Esophagus squamous epithelium (tissue), 5 donors: ENCODE results near the gene HHATL. TPM values are rescaled to one million over a fixed set of nuclear protein-coding genes. Genes with fewer than 3 reads are reported as not detected.

Source experiments
- DNase-seq: peaks from one replicate; lab custom pipeline; 2025; lab: John Stamatoyannopoulos, UW
- H3K27ac ChIP-seq, 4 donors: fragments of 200-600 bp; sonication (generic); one replicate each; pipeline ENCODE4 v1.5.1; 2016 to 2019; ENCODE audit warnings: mild to moderate bottlenecking in 1 of 4
- H3K27me3 ChIP-seq, 4 donors: fragments of 200-600 bp; sonication (generic); 1 replicate in 3 of 4; 2 replicates in 1 of 4; pipeline versions ENCODE4 v1.5.1 to v1.6.0; 2017 to 2021; ENCODE audit warnings: antibody characterized with exemption in 1 of 4
- H3K36me3 ChIP-seq, 3 donors: fragments of 200-600 bp; sonication (generic); one replicate each; pipeline ENCODE4 v1.5.1; 2016 to 2019
- H3K4me1 ChIP-seq, 3 donors: fragments of 200-600 bp; sonication (generic); one replicate each; pipeline ENCODE4 v1.5.1; 2017 to 2019
- H3K4me3 ChIP-seq, 4 donors: fragments of 200-600 bp; sonication (generic); 1 replicate in 3 of 4; 2 replicates in 1 of 4; pipeline ENCODE4 v1.5.1; 2016 to 2019; ENCODE audit warnings: mild to moderate bottlenecking in 2 of 4, moderate library complexity in 1 of 4
- H3K9me3 ChIP-seq, 3 donors: fragments of 200-600 bp; sonication (generic); one replicate each; pipeline ENCODE4 v1.5.1; 2016 to 2019
- CTCF ChIP-seq, 6 experiments: fragments of 450-650 bp in 4 of 6; fragments of 200-600 bp in 2 of 6; sonication (generic) in 2 of 6; IDR thresholded peaks; one replicate each; pipeline ENCODE4 v1.5.1; 2016 to 2019; ENCODE audit warnings: antibody characterized with exemption in 6 of 6, mild to moderate bottlenecking in 4 of 6, moderate library complexity in 4 of 6
- POLR2A ChIP-seq, 4 donors: fragments of 450-650 bp; IDR thresholded peaks; one replicate each; pipeline ENCODE4 v1.6.1; 2017; ENCODE audit warnings: antibody characterized with exemption in 4 of 4, mild to moderate bottlenecking in 4 of 4, moderate library complexity in 3 of 4
- WGBS, 2 donors: methylation state at CpG; one replicate each; pipeline ENCODE4 v1.1.5; 2018; 5-methylcytosine and 5-hydroxymethylcytosine counted together
- intact Hi-C: fragments of 100-400 bp; cut with DNase I; formaldehyde crosslinking; loops from one replicate; pipeline ENCODE4 v1.15.0; 2022
- total RNA-seq, 4 donors: library from RNA; depleted of rRNA; stranded (reverse); fragments of >200 nt; gene quantifications; one replicate each; pipeline ENCODE4 v1.1.0, GENCODE V29; 2016
- donor health status: DM: yes; HTN: yes; CAD: no.

HHATL gene
- total RNA-seq, 4 donors from 2014 or later, result not detected

- WGBS, 2 donors, result 34 to 53% methylated on average over 3 of the region's 3 CpGs
- Histone ChIP-seq H3K4me3 (no peak overlapping the region), H3K27ac (peak overlapping the region; percentile 30 to 86 (median 82)), H3K36me3 (no peaks in the 10 kb centered on the region), H3K4me1 (peaks cover 21 to 62% (median 25%) of the 10 kb centered on the region in 3 donors), H3K27me3 (no peaks in the 10 kb centered on the region), H3K9me3 (no peaks in the 10 kb centered on the region)
- TF ChIP-seq CTCF (IDR thresholded peaks at IDR 0.05) (no peak), POLR2A (IDR thresholded peaks at IDR 0.05) (no peak)
- DNase-seq, result no peak
- intact Hi-C loops, result loop anchor here (10.0 kb wide), 1 partner anchor 161 kb away; the partner anchor contains the start of gene SEC22C
Observed at GRCh38 chr3:42745291-42745745, 42.7 kb upstream of the HHATL start.

- H3K4me1 ChIP-seq, result peaks cover 21 to 45% (median 25%) of the 10 kb centered on the region in 3 donors
- H3K36me3 ChIP-seq, result no peaks in the 10 kb centered on the region
- intact Hi-C loops, result loop anchor here (10.0 kb wide), 1 partner anchor 159 kb away; the partner anchor contains the start of gene SEC22C
- TF ChIP-seq CTCF (IDR thresholded peaks at IDR 0.05) (no peak), POLR2A (IDR thresholded peaks at IDR 0.05) (no peak)
- 87 to 90% methylated on average over 7 of the region's 7 CpGs for WGBS, 2 donors
- H3K27me3 ChIP-seq, result no peaks in the 10 kb centered on the region
- no peaks in the 10 kb centered on the region for H3K9me3 ChIP-seq
- no peak for DNase-seq
- peak overlapping the region in 2 of 4 donors; percentile 36 to 65 for H3K27ac ChIP-seq
- no peak overlapping the region for H3K4me3 ChIP-seq
Observed at GRCh38 chr3:42743204-42743995, 40.8 kb upstream of the HHATL start.

GRCh38 chr3:42742688-42743087, 40.1 kb upstream of the HHATL start:
- Histone ChIP-seq H3K27me3 (no peaks in the 10 kb centered on the region), H3K9me3 (no peaks in the 10 kb centered on the region), H3K27ac (no peak overlapping the region), H3K36me3 (no peaks in the 10 kb centered on the region), H3K4me1 (peaks cover 21 to 38% (median 23%) of the 10 kb centered on the region in 3 donors), H3K4me3 (no peak overlapping the region)
- no peak for DNase-seq
- 86 to 97% methylated on average over 7 to 9 of the region's 9 CpGs for WGBS, 2 donors
- no peak for TF ChIP-seq POLR2A (IDR thresholded peaks at IDR 0.05)
- TF ChIP-seq CTCF (IDR thresholded peaks at IDR 0.05), result no peak
- intact Hi-C loops, result loop anchor here (10.0 kb wide), 1 partner anchor 158 kb away; the partner anchor contains the start of gene SEC22C

- no peak for TF ChIP-seq POLR2A (IDR thresholded peaks at IDR 0.05)
- TF ChIP-seq CTCF (IDR thresholded peaks at IDR 0.05), result no peak
- Histone ChIP-seq H3K9me3 (no peaks in the 10 kb centered on the region), H3K36me3 (no peaks in the 10 kb centered on the region), H3K4me1 (peaks cover 20 to 34% (median 21%) of the 10 kb centered on the region in 3 donors), H3K4me3 (no peak overlapping the region), H3K27ac (no peak overlapping the region), H3K27me3 (no peaks in the 10 kb centered on the region)
- WGBS, 2 donors, result 75 to 88% methylated on average over 4 of the region's 4 CpGs
- intact Hi-C loops, result loop anchor here (10.0 kb wide), 1 partner anchor 157 kb away; the partner anchor contains the start of gene SEC22C
- no peak for DNase-seq
Observed at GRCh38 chr3:42742259-42742658, 39.7 kb upstream of the HHATL start.

- TF ChIP-seq CTCF (IDR thresholded peaks at IDR 0.05), result no peak
- no peak for TF ChIP-seq POLR2A (IDR thresholded peaks at IDR 0.05)
- Histone ChIP-seq H3K9me3 (no peaks in the 10 kb centered on the region), H3K4me1 (peaks cover 16 to 29% (median 21%) of the 10 kb centered on the region in 3 donors), H3K27ac (no peak overlapping the region), H3K27me3 (no peaks in the 10 kb centered on the region), H3K4me3 (no peak overlapping the region), H3K36me3 (no peaks in the 10 kb centered on the region)
- no peak for DNase-seq
- 80 to 100% methylated on average over 1 to 3 of the region's 3 CpGs for WGBS, 2 donors
- intact Hi-C loops, result loop anchor here (10.0 kb wide), 1 partner anchor 157 kb away; the partner anchor contains the start of gene SEC22C
Observed at GRCh38 chr3:42741796-42742195, 39.2 kb upstream of the HHATL start.
